Measurements from ENCODE around the gene TEX28.
"Not testable (repeated sequence)": the region's sequence is repeated elsewhere in the genome, so short reads cannot be mapped to it uniquely, and the experiment has no call there.

The TEX28 gene

GRCh38 chrX:154294791-154295574 lies at the start of gene TEX28:
TEX28 (minus strand) TSS chrX:154295124; CDS start chrX:154292117, 3,007 bp downstream.
- no peak for DNase-seq (ENCODE audit: low read depth in 2 of 2)

GRCh38 chrX:154343620-154344019 lies 48.7 kb upstream of the TEX28 start:
- DNase-seq (ENCODE audit: low read depth in 2 of 2) = not testable (repeated sequence)

- not testable (repeated sequence) for DNase-seq (ENCODE audit: low read depth in 2 of 2)
Measured at GRCh38 chrX:154343063-154343462, 48.1 kb upstream of the TEX28 start.

GRCh38 chrX:154341399-154342298 lies 46.7 kb upstream of the TEX28 start:
- DNase-seq (ENCODE audit: low read depth in 2 of 2) = not testable (repeated sequence)

- DNase-seq (ENCODE audit: low read depth in 2 of 2) = no peak
Measured at GRCh38 chrX:154334496-154334895, 39.6 kb upstream of the TEX28 start.

- no peak for DNase-seq (ENCODE audit: low read depth in 2 of 2)
Measured at GRCh38 chrX:154333837-154334271, 38.9 kb upstream of the TEX28 start.

- no peak for DNase-seq (ENCODE audit: low read depth in 2 of 2)
Measured at GRCh38 chrX:154333116-154333515, 38.2 kb upstream of the TEX28 start.

- DNase-seq (ENCODE audit: low read depth in 2 of 2) = no peak
Measured at GRCh38 chrX:154332561-154332960, 37.6 kb upstream of the TEX28 start.

- DNase-seq (ENCODE audit: low read depth in 2 of 2) = no peak
Measured at GRCh38 chrX:154329294-154329693, 34.4 kb upstream of the TEX28 start.

- DNase-seq (ENCODE audit: low read depth in 2 of 2) = no peak
Measured at GRCh38 chrX:154328646-154329045, 33.7 kb upstream of the TEX28 start.

- no peak for DNase-seq (ENCODE audit: low read depth in 2 of 2)
Measured at GRCh38 chrX:154327038-154327820, 32.3 kb upstream of the TEX28 start.

- DNase-seq (ENCODE audit: low read depth in 2 of 2) = no peak
Measured at GRCh38 chrX:154325541-154325940, 30.6 kb upstream of the TEX28 start.

- no peak for DNase-seq (ENCODE audit: low read depth in 2 of 2)
Measured at GRCh38 chrX:154323537-154323936, 28.6 kb upstream of the TEX28 start.

GRCh38 chrX:154322890-154323289 lies 28.0 kb upstream of the TEX28 start:
- DNase-seq (ENCODE audit: low read depth in 2 of 2) = no peak

- no peak for DNase-seq (ENCODE audit: low read depth in 2 of 2)
Measured at GRCh38 chrX:154321594-154321993, 26.7 kb upstream of the TEX28 start.

GRCh38 chrX:154321152-154321551 lies 26.2 kb upstream of the TEX28 start:
- DNase-seq (ENCODE audit: low read depth in 2 of 2) = no peak

GRCh38 chrX:154320406-154320805 lies 25.5 kb upstream of the TEX28 start:
- DNase-seq (ENCODE audit: low read depth in 2 of 2) = no peak

GRCh38 chrX:154317391-154317995 lies 22.6 kb upstream of the TEX28 start:
- no peak for DNase-seq (ENCODE audit: low read depth in 2 of 2)

GRCh38 chrX:154315416-154315815 lies 20.5 kb upstream of the TEX28 start:
- DNase-seq (ENCODE audit: low read depth in 2 of 2) = no peak

- DNase-seq (ENCODE audit: low read depth in 2 of 2) = no peak
Measured at GRCh38 chrX:154313147-154313546, 18.2 kb upstream of the TEX28 start.

- DNase-seq (ENCODE audit: low read depth in 2 of 2) = no peak
Measured at GRCh38 chrX:154312116-154312515, 17.2 kb upstream of the TEX28 start.

All from fibroblast of skin of left biceps (primary cell).